Lung (tissue), 12 donors: ENCODE results near the gene CENPU. TPM values are rescaled to one million over a fixed set of nuclear protein-coding genes. Genes with fewer than 3 reads are reported as not detected.

Experiments
- ATAC-seq: fragments of 200-7000 bp; cut with Tn5 transposase; one replicate; pipeline ENCODE4 v1.9.1; 2020; ENCODE audit warnings: moderate number of reproducible peaks; ENCODE audit not compliant: insufficient read depth, low FRiP score
- DNase-seq, 3 donors: peaks; one replicate each; pipeline ENCODE4 v3.0.0-alpha.2; 2013 to 2017
- H3K27ac ChIP-seq, 2 donors: one replicate each; pipeline ENCODE4 v1.5.1; 2013; ENCODE audit warnings: mild to moderate bottlenecking in 2 of 2, moderate library complexity in 2 of 2, control low read depth in 1 of 2, inconsistent platforms in 1 of 2, low read depth in 1 of 2, low read length in 1 of 2
- H3K27me3 ChIP-seq, 3 donors: one replicate each; pipeline ENCODE4 v1.5.1; 2013; ENCODE audit warnings: low read length in 2 of 3; ENCODE audit not compliant: control insufficient read depth in 3 of 3, insufficient read depth in 3 of 3
- H3K36me3 ChIP-seq, 4 donors: one replicate each; pipeline ENCODE4 v1.5.1; 2013; ENCODE audit warnings: low read length in 4 of 4, mild to moderate bottlenecking in 1 of 4, moderate library complexity in 1 of 4; ENCODE audit not compliant: control insufficient read depth in 4 of 4, insufficient read depth in 4 of 4
- H3K4me1 ChIP-seq, 5 donors: one replicate each; pipeline ENCODE4 v1.5.1; 2013; ENCODE audit warnings: low read length in 5 of 5, mild to moderate bottlenecking in 2 of 5, moderate library complexity in 1 of 5; ENCODE audit not compliant: control insufficient read depth in 5 of 5, insufficient read depth in 5 of 5
- H3K4me3 ChIP-seq: one replicate; pipeline ENCODE4 v1.5.1; 2013; ENCODE audit warnings: mild to moderate bottlenecking, control low read depth, moderate library complexity
- H3K9ac ChIP-seq, 2 donors: one replicate each; pipeline ENCODE4 v1.5.1; 2013; ENCODE audit warnings: low read length in 2 of 2, control low read depth in 1 of 2; ENCODE audit not compliant: insufficient read depth in 1 of 2
- H3K9me3 ChIP-seq, 4 donors: one replicate each; pipeline ENCODE4 v1.5.1; 2013; ENCODE audit warnings: low read length in 3 of 4, mild to moderate bottlenecking in 1 of 4, moderate library complexity in 1 of 4; ENCODE audit not compliant: control insufficient read depth in 4 of 4, insufficient read depth in 3 of 4
- WGBS, 2 donors: extraction: QIAGEN DNeasy Blood & Tissue Kit; methylation state at CpG; one replicate each; pipeline ENCODE4 v1.1.7; 2013; 5-methylcytosine and 5-hydroxymethylcytosine counted together
- polyA plus RNA-seq, 2 donors: library from polyadenylated mRNA; stranded (reverse); fragments of 200-250 nt; gene quantifications; one replicate each; pipeline ENCODE4 v1.2.1, GENCODE V29; 2013
- total RNA-seq, 2 donors: library from RNA; depleted of rRNA in 1 of 2; stranded (reverse); fragments of >200 nt in 1 of 2; gene quantifications; one replicate each; pipeline ENCODE4 v1.2.1, GENCODE V29; 2014 to 2021
- TF ChIP-seq, protein P1 (sequence below): IDR thresholded peaks from 2 replicates; pipeline ENCODE4 v1.5.1; 2012; ENCODE audit warnings: mild to moderate bottlenecking; ENCODE audit errors: control extremely low read depth, extremely low read depth
- donor health status: control.
- donor health status: control.
- donor health status: Bipolar disorder and iron deficiency.
- donor health status: healthy.
- donor health status: DM: yes; HTN: yes; CAD: no.

The CENPU gene
- total and polyA plus RNA-seq, 4 donors, result 2.1 to 11.7 (median 6.1) TPM

DNA sequence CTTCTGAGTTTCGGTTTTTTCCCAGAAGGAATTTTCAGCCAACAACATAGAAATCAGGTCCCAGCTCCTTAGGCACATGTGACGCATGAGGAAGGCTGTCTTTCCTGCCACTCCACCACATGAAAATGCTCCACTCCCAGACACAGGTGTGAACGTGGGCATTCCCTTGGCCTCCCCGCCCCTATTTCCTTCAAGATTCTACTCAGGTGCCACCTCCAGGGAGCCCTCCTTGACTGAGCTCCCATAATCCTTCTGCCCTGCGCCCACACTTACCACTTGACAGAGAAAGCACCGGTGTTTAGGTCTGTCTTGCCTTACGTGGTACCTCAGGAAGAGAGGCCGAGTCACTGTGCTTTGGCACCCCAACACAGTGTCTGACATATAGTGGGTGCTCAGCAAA, 44.4 kb upstream of the CENPU start:
- H3K27me3 ChIP-seq, result no peaks in the 10 kb centered on the region
- DNase-seq (no peak), ATAC-seq (no peak)
- H3K4me3 ChIP-seq, result no peak overlapping the region
- H3K4me1 ChIP-seq, result peaks cover 0 to 2% (median 0%) of the 10 kb centered on the region in 5 donors
- H3K36me3 ChIP-seq, result peaks cover 0 to 28% (median 9%) of the 10 kb centered on the region in 4 donors
- no peak overlapping the region for H3K27ac ChIP-seq
- TF ChIP-seq, protein P1, sequence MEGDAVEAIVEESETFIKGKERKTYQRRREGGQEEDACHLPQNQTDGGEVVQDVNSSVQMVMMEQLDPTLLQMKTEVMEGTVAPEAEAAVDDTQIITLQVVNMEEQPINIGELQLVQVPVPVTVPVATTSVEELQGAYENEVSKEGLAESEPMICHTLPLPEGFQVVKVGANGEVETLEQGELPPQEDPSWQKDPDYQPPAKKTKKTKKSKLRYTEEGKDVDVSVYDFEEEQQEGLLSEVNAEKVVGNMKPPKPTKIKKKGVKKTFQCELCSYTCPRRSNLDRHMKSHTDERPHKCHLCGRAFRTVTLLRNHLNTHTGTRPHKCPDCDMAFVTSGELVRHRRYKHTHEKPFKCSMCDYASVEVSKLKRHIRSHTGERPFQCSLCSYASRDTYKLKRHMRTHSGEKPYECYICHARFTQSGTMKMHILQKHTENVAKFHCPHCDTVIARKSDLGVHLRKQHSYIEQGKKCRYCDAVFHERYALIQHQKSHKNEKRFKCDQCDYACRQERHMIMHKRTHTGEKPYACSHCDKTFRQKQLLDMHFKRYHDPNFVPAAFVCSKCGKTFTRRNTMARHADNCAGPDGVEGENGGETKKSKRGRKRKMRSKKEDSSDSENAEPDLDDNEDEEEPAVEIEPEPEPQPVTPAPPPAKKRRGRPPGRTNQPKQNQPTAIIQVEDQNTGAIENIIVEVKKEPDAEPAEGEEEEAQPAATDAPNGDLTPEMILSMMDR, result no peak
- H3K9ac ChIP-seq, result no peak overlapping the region
- peaks cover 0 to 2% (median 0%) of the 10 kb centered on the region in 4 donors for H3K9me3 ChIP-seq
- WGBS, 2 donors, result 82 to 85% methylated on average over 8 of the region's 8 CpGs

DNA sequence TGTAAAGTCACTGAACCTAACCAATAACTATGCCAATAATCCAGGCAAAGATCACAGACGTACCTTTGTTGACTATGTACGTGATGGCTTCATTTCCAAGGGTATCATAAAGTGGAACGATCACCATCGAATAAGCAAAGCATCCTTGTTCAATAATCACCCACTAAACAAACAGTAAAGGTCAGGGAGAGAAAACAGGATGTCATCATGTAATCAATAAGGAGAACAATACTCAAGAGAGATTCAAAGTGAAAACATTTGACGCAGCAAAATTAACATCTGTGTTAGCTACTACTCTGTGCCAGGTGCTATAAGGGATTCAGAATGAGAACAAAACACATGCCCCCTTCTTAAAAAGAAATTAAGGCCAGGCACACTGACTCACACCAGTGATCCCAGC, 42.9 kb upstream of the CENPU start:
- no peak overlapping the region for H3K27ac ChIP-seq
- H3K27me3 ChIP-seq, result no peaks in the 10 kb centered on the region
- H3K4me3 ChIP-seq, result no peak overlapping the region
- no peak for DNase-seq
- H3K9me3 ChIP-seq, result peaks cover 0 to 2% (median 0%) of the 10 kb centered on the region in 4 donors
- H3K9ac ChIP-seq, result no peak overlapping the region
- H3K4me1 ChIP-seq, result peaks cover 0 to 2% (median 0%) of the 10 kb centered on the region in 5 donors
- TF ChIP-seq, protein P1, result no peak
- WGBS, 2 donors, result 72 to 89% methylated on average over 5 of the region's 5 CpGs
- no peak for ATAC-seq
- H3K36me3 ChIP-seq, result peaks cover 0 to 20% (median 10%) of the 10 kb centered on the region in 4 donors

DNA sequence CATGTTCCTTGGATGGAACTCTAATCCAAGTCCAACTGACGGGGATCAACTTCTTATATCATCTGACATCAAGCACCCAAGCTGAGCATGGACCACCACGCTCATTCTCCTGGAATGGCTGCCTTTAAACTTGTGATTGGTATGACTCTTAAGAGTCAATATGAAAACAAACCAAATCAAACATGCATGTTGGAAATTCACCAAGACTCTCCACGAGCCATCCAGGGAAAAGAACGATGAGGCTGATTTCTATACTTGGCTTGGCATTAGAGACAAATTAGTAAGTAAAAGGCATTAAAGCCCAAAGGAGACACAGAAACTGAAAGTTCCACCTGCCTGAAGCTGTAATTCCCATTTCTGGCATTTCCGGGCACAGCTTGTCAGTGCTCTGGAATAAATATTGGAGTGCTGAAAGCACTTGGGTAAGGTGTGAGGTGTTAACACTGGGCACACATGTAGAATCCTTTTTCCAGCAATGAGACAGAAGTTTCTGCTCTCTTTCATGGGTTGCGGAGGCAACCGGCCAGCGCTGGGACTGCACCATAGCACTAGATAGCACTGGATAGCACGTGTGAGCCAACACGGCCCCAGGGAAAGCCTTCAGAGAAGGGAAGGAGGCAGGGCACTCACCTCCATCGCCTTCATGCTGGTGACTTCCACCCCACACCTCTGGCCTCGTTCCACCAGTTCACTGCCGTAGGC, 42.1 kb upstream of the CENPU start:
- ATAC-seq, result no peak
- Histone ChIP-seq H3K9me3 (peaks cover 0 to 2% (median 0%) of the 10 kb centered on the region in 4 donors), H3K27ac (no peak overlapping the region), H3K36me3 (peaks cover 0 to 21% (median 10%) of the 10 kb centered on the region in 4 donors), H3K9ac (no peak overlapping the region), H3K4me3 (no peak overlapping the region), H3K4me1 (peaks cover 0 to 2% (median 0%) of the 10 kb centered on the region in 5 donors), H3K27me3 (no peaks in the 10 kb centered on the region)
- WGBS, 2 donors, result 92 to 94% methylated on average over 13 of the region's 13 CpGs
- DNase-seq, result no peak
- TF ChIP-seq, protein P1, result no peak
